Heart left ventricle (tissue), 13 donors: ENCODE data around the gene SGPP2.

Source experiments
- POLR2A ChIP-seq, 2 donors: fragments of 450-650 bp; IDR thresholded peaks; one replicate each; pipeline ENCODE4 v1.6.1; 2017; ENCODE audit warnings: antibody characterized with exemption in 2 of 2, mild to moderate bottlenecking in 2 of 2, moderate library complexity in 2 of 2
- TF ChIP-seq, protein P1 (sequence below), 12 donors: fragments of 200-600 bp; sonication (generic) in 4 of 12; IDR thresholded peaks; one replicate each; pipeline versions ENCODE4 v1.5.0 to v1.8.0; 2018 to 2022; ENCODE audit warnings: antibody characterized with exemption in 12 of 12, mild to moderate bottlenecking in 5 of 12
- donor health status: ischemic (EF 13 %, LVEDD 7.1; RV severe dilation, severe dysfunction).
- donor health status: DM: no; HTN: yes; CAD: no.
- donor health status: DM: no; HTN: no; CAD: no.
- donor health status: ischemic (EF 25% LVEDD 6.9; RV normal size, moderate dysfunction).
- donor health status: ischemic (EF 25% LVEDD 5.7; RV mildly dilated, moderate dysfunction).
- donor health status: ischemic (EF 35%, LVEDD 5.7; RV mildly dilated, moderate dysfunction).
- donor health status: nonischemic (EF 11% LVEDD 7.7; RV severe dilation, severe dysfunction).
- donor health status: DM: yes; HTN: yes; CAD: no.
- donor health status: PGD.
- donor health status: ischemic (EF 29% LVEDD 5.4; RV normal size, mild dysfunction).
- donor health status: nonischemic (EF 23%, LVEDD 6.1; RV moderate dilation, normal function).

- TF ChIP-seq, protein P1, sequence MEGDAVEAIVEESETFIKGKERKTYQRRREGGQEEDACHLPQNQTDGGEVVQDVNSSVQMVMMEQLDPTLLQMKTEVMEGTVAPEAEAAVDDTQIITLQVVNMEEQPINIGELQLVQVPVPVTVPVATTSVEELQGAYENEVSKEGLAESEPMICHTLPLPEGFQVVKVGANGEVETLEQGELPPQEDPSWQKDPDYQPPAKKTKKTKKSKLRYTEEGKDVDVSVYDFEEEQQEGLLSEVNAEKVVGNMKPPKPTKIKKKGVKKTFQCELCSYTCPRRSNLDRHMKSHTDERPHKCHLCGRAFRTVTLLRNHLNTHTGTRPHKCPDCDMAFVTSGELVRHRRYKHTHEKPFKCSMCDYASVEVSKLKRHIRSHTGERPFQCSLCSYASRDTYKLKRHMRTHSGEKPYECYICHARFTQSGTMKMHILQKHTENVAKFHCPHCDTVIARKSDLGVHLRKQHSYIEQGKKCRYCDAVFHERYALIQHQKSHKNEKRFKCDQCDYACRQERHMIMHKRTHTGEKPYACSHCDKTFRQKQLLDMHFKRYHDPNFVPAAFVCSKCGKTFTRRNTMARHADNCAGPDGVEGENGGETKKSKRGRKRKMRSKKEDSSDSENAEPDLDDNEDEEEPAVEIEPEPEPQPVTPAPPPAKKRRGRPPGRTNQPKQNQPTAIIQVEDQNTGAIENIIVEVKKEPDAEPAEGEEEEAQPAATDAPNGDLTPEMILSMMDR (IDR thresholded peaks at IDR 0.05) = no peak
- TF ChIP-seq POLR2A (IDR thresholded peaks at IDR 0.05) = no peak
Measured at GRCh38 chr2:222604749-222605515, 180.6 kb downstream of the SGPP2 start.
